Measurements from ENCODE around the gene LSAMP.

GRCh38 chr3:115905871-115906270 is 539.4 kb downstream of the LSAMP start:
- TF ChIP-seq CTCF (IDR thresholded peaks at IDR 0.05) (no peak), POLR2A (IDR thresholded peaks at IDR 0.05) (no peak)

All from lower leg skin (tissue), 3 donors.